Measurements from ENCODE around the gene CALU.

CALU gene

GRCh38 chr7:128788446-128789412 is 49.6 kb downstream of the CALU start:
- no peak for DNase-seq

- no peak for DNase-seq
Measured at GRCh38 chr7:128790315-128791041, 51.3 kb downstream of the CALU start.

GRCh38 chr7:128791121-128791971 is 52.2 kb downstream of the CALU start, which contains the start of gene CCDC136:
Gene CCDC136 (plus strand): TSS chr7:128791968. CDS start chr7:128792412, 444 bp downstream.
- DNase-seq: peak; percentile 88

GRCh38 chr7:128791972-128792327 is 52.8 kb downstream of the CALU start:
- DNase-seq: no peak

- no peak for DNase-seq
Measured at GRCh38 chr7:128792471-128793180, 53.5 kb downstream of the CALU start.

GRCh38 chr7:128793181-128793547 is 54.0 kb downstream of the CALU start:
- no peak for DNase-seq

GRCh38 chr7:128794020-128794419 is 54.9 kb downstream of the CALU start:
- DNase-seq: peak; percentile 29

GRCh38 chr7:128794436-128794835 is 55.3 kb downstream of the CALU start:
- DNase-seq: no peak

GRCh38 chr7:128795129-128795528 is 56.0 kb downstream of the CALU start:
- no peak for DNase-seq

- DNase-seq: no peak
Measured at GRCh38 chr7:128796327-128796726, 57.2 kb downstream of the CALU start.

- no peak for DNase-seq
Measured at GRCh38 chr7:128799451-128799850, 60.3 kb downstream of the CALU start.

GRCh38 chr7:128800567-128800966 is 61.4 kb downstream of the CALU start:
- no peak for DNase-seq

GRCh38 chr7:128801003-128801402 is 61.8 kb downstream of the CALU start:
- no peak for DNase-seq

- no peak for DNase-seq
Measured at GRCh38 chr7:128801667-128802418, 62.7 kb downstream of the CALU start.

- no peak for DNase-seq
Measured at GRCh38 chr7:128804484-128804883, 65.3 kb downstream of the CALU start.

- DNase-seq: no peak
Measured at GRCh38 chr7:128805225-128805624, 66.1 kb downstream of the CALU start.

GRCh38 chr7:128807191-128807590 is 68.0 kb downstream of the CALU start:
- no peak for DNase-seq

GRCh38 chr7:128809363-128809762 is 70.2 kb downstream of the CALU start:
- DNase-seq: no peak

GRCh38 chr7:128810473-128810872 is 71.3 kb downstream of the CALU start:
- no peak for DNase-seq

GRCh38 chr7:128810997-128811396 is 71.8 kb downstream of the CALU start:
- DNase-seq: no peak

- DNase-seq: no peak
Measured at GRCh38 chr7:128811631-128812430, 72.7 kb downstream of the CALU start.
